Measurements from ENCODE around the gene MLLT1.

Gene MLLT1

GRCh38 chr19:6233056-6233826 is 46.5 kb downstream of the MLLT1 start:
- no peak overlapping the region for H3K27ac ChIP-seq (ENCODE audit: low read length)
- H3K27me3 ChIP-seq (ENCODE audit: low read depth, low read length), result no peaks in the 10 kb centered on the region
- peaks cover 21 to 59% of the 10 kb centered on the region in 2 donors for H3K4me1 ChIP-seq (ENCODE audit: control insufficient read depth in 1 of 2, insufficient read depth in 2 of 2, low read length in 2 of 2)
- H3K36me3 ChIP-seq (ENCODE audit: control insufficient read depth in 1 of 2, insufficient read depth in 2 of 2, low read length in 2 of 2), result peaks cover 0 to 11% of the 10 kb centered on the region in 2 donors
- H3K4me3 ChIP-seq (ENCODE audit: low read depth in 1 of 2, low read length in 2 of 2), result no peak overlapping the region
- H3K9me3 ChIP-seq (ENCODE audit: control insufficient read depth in 1 of 2, low read length in 2 of 2), result no peaks in the 10 kb centered on the region

DNA sequence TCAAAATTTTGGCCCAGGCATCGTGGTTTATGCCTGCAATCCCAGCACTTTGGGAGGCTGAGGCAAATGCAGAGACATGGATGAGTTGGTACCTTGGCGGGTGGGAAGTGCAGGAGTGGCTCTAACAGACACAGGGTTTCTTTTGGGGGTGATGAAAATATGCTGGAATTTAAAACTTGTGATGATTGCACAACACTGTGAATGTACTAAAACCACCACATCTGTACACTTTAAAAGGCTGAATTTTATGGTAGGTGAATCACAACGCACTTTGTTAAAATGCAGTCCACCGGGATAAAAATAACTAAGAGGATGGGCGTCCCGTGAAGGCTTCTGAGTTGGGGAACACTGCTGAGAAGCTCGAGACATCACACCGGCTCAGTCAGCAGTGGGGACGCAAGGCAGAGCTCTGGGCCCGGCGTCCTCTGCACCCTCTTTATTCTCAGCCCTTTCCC is 47.1 kb downstream of the MLLT1 start:
- peaks cover 0 to 11% of the 10 kb centered on the region in 2 donors for H3K36me3 ChIP-seq (ENCODE audit: control insufficient read depth in 1 of 2, insufficient read depth in 2 of 2, low read length in 2 of 2)
- no peaks in the 10 kb centered on the region for H3K27me3 ChIP-seq (ENCODE audit: low read depth, low read length)
- no peak overlapping the region for H3K4me3 ChIP-seq (ENCODE audit: low read depth in 1 of 2, low read length in 2 of 2)
- no peaks in the 10 kb centered on the region for H3K9me3 ChIP-seq (ENCODE audit: control insufficient read depth in 1 of 2, low read length in 2 of 2)
- H3K4me1 ChIP-seq (ENCODE audit: control insufficient read depth in 1 of 2, insufficient read depth in 2 of 2, low read length in 2 of 2), result peaks cover 21 to 53% of the 10 kb centered on the region in 2 donors
- no peak overlapping the region for H3K27ac ChIP-seq (ENCODE audit: low read length)

- no peak overlapping the region for H3K4me3 ChIP-seq (ENCODE audit: low read depth in 1 of 2, low read length in 2 of 2)
- H3K27me3 ChIP-seq (ENCODE audit: low read depth, low read length), result no peaks in the 10 kb centered on the region
- no peak overlapping the region for H3K27ac ChIP-seq (ENCODE audit: low read length)
- no peaks in the 10 kb centered on the region for H3K9me3 ChIP-seq (ENCODE audit: control insufficient read depth in 1 of 2, low read length in 2 of 2)
- peaks cover 21 to 40% of the 10 kb centered on the region in 2 donors for H3K4me1 ChIP-seq (ENCODE audit: control insufficient read depth in 1 of 2, insufficient read depth in 2 of 2, low read length in 2 of 2)
- peaks cover 0 to 25% of the 10 kb centered on the region in 2 donors for H3K36me3 ChIP-seq (ENCODE audit: control insufficient read depth in 1 of 2, insufficient read depth in 2 of 2, low read length in 2 of 2)
These were observed 48.8 kb downstream of the MLLT1 start for GRCh38 chr19:6230991-6231448.

GRCh38 chr19:6229951-6230712 is 49.6 kb downstream of the MLLT1 start:
- Histone ChIP-seq H3K4me1 (ENCODE audit: control insufficient read depth in 1 of 2, insufficient read depth in 2 of 2, low read length in 2 of 2) (peaks cover 21 to 31% of the 10 kb centered on the region in 2 donors), H3K36me3 (ENCODE audit: control insufficient read depth in 1 of 2, insufficient read depth in 2 of 2, low read length in 2 of 2) (peaks cover 0 to 34% of the 10 kb centered on the region in 2 donors), H3K4me3 (ENCODE audit: low read depth in 1 of 2, low read length in 2 of 2) (no peak overlapping the region), H3K27me3 (ENCODE audit: low read depth, low read length) (no peaks in the 10 kb centered on the region), H3K27ac (ENCODE audit: low read length) (no peak overlapping the region), H3K9me3 (ENCODE audit: control insufficient read depth in 1 of 2, low read length in 2 of 2) (no peaks in the 10 kb centered on the region)

GRCh38 chr19:6229216-6229913 is 50.4 kb downstream of the MLLT1 start:
- Histone ChIP-seq H3K9me3 (ENCODE audit: control insufficient read depth in 1 of 2, low read length in 2 of 2) (no peaks in the 10 kb centered on the region), H3K4me3 (ENCODE audit: low read depth in 1 of 2, low read length in 2 of 2) (no peak overlapping the region), H3K36me3 (ENCODE audit: control insufficient read depth in 1 of 2, insufficient read depth in 2 of 2, low read length in 2 of 2) (peaks cover 0 to 39% of the 10 kb centered on the region in 2 donors), H3K27ac (ENCODE audit: low read length) (no peak overlapping the region), H3K27me3 (ENCODE audit: low read depth, low read length) (no peaks in the 10 kb centered on the region), H3K4me1 (ENCODE audit: control insufficient read depth in 1 of 2, insufficient read depth in 2 of 2, low read length in 2 of 2) (peaks cover 18 to 23% of the 10 kb centered on the region in 2 donors)

GRCh38 chr19:6228551-6229215 is 51.1 kb downstream of the MLLT1 start:
- Histone ChIP-seq H3K4me1 (ENCODE audit: control insufficient read depth in 1 of 2, insufficient read depth in 2 of 2, low read length in 2 of 2) (peaks cover 13 to 16% of the 10 kb centered on the region in 2 donors), H3K4me3 (ENCODE audit: low read depth in 1 of 2, low read length in 2 of 2) (no peak overlapping the region), H3K27me3 (ENCODE audit: low read depth, low read length) (no peaks in the 10 kb centered on the region)

GRCh38 chr19:6227936-6228325 is 51.8 kb downstream of the MLLT1 start:
- peaks cover 0 to 40% of the 10 kb centered on the region in 2 donors for H3K36me3 ChIP-seq (ENCODE audit: control insufficient read depth in 1 of 2, insufficient read depth in 2 of 2, low read length in 2 of 2)
- peaks cover 6 to 9% of the 10 kb centered on the region in 2 donors for H3K4me1 ChIP-seq (ENCODE audit: control insufficient read depth in 1 of 2, insufficient read depth in 2 of 2, low read length in 2 of 2)
- no peaks in the 10 kb centered on the region for H3K9me3 ChIP-seq (ENCODE audit: control insufficient read depth in 1 of 2, low read length in 2 of 2)
- no peak overlapping the region for H3K4me3 ChIP-seq (ENCODE audit: low read depth in 1 of 2, low read length in 2 of 2)
- H3K27ac ChIP-seq (ENCODE audit: low read length), result no peak overlapping the region
- no peaks in the 10 kb centered on the region for H3K27me3 ChIP-seq (ENCODE audit: low read depth, low read length)

More at GRCh38 chr19:6228551-6229215, 51.1 kb downstream of the MLLT1 start:
- no peaks in the 10 kb centered on the region for H3K9me3 ChIP-seq (ENCODE audit: control insufficient read depth in 1 of 2, low read length in 2 of 2)
- H3K36me3 ChIP-seq (ENCODE audit: control insufficient read depth in 1 of 2, insufficient read depth in 2 of 2, low read length in 2 of 2), result peaks cover 0 to 40% of the 10 kb centered on the region in 2 donors
- H3K27ac ChIP-seq (ENCODE audit: low read length), result no peak overlapping the region

DNA sequence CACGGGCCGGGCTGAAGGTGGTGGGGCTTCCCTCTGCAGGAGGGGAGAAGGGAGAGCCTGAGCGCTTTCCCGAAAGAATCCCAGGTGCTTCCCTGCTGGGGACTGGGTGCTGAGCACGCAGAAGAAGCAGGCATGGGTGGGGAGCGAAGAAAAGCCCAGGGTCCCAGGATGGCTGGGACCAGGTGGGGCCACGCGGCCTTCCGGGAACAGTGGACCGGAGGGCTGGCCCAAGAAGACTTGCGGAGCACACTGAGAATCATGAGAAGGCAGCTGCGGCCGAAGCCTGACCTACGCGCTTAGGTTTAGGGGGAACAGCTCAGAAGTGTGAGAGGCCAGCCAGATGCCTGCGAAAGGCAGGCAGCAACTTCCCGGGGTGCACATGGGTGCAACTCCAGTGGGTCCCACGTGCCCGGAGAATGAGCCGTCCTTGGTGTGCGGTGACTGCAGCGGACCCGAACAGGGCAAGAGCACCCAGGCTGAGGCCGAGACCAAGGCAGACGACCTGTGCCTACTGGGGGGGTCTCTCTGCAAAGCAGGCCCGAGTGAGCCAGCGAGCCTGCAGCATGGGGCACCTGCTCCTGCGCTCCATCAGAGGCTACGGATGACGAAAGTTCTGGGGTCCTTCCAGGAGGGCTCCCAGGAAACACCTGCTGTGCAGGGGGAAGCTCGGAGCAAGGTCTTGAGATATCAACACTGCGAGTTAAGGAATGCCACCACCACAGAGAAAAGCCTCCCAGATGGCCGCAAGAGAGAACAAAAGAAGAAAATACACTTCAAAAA is 52.4 kb downstream of the MLLT1 start:
- Histone ChIP-seq H3K4me3 (ENCODE audit: low read depth in 1 of 2, low read length in 2 of 2) (no peak overlapping the region), H3K36me3 (ENCODE audit: control insufficient read depth in 1 of 2, insufficient read depth in 2 of 2, low read length in 2 of 2) (peaks cover 0 to 44% of the 10 kb centered on the region in 2 donors), H3K9me3 (ENCODE audit: control insufficient read depth in 1 of 2, low read length in 2 of 2) (no peaks in the 10 kb centered on the region), H3K27ac (ENCODE audit: low read length) (no peak overlapping the region), H3K27me3 (ENCODE audit: low read depth, low read length) (no peaks in the 10 kb centered on the region), H3K4me1 (ENCODE audit: control insufficient read depth in 1 of 2, insufficient read depth in 2 of 2, low read length in 2 of 2) (peaks cover under 1 to 3% of the 10 kb centered on the region in 2 donors)

- peaks cover 0 to 51% of the 10 kb centered on the region in 2 donors for H3K36me3 ChIP-seq (ENCODE audit: control insufficient read depth in 1 of 2, insufficient read depth in 2 of 2, low read length in 2 of 2)
- no peaks in the 10 kb centered on the region for H3K9me3 ChIP-seq (ENCODE audit: control insufficient read depth in 1 of 2, low read length in 2 of 2)
- H3K27ac ChIP-seq (ENCODE audit: low read length), result no peak overlapping the region
- no peaks in the 10 kb centered on the region for H3K27me3 ChIP-seq (ENCODE audit: low read depth, low read length)
- no peak overlapping the region for H3K4me3 ChIP-seq (ENCODE audit: low read depth in 1 of 2, low read length in 2 of 2)
- H3K4me1 ChIP-seq (ENCODE audit: control insufficient read depth in 1 of 2, insufficient read depth in 2 of 2, low read length in 2 of 2), result no peaks in the 10 kb centered on the region
These were observed 53.2 kb downstream of the MLLT1 start for GRCh38 chr19:6226444-6227155.

DNA sequence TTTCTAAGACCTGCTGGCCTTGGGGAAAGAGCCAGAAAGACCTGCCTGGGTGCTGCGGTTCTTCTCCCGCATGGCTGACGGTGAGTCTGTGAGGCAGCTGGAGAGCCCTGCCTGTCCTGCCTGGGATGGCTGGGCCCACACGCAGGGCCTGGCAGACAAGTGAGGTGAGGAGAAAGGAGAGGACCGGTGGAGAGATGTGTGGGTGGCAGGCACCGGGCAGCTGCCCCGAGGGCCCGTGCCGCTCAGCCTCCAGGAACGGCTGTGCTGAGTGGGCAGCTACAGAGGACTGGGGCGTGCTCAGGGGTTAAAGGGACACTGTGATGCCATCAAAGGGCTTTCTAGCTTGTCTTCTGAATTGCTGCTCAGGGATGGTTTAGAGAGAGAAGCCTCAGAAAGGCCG is 53.8 kb downstream of the MLLT1 start:
- no peaks in the 10 kb centered on the region for H3K4me1 ChIP-seq (ENCODE audit: control insufficient read depth in 1 of 2, insufficient read depth in 2 of 2, low read length in 2 of 2)

More for the DNA sequence above, 53.8 kb downstream of the MLLT1 start:
- H3K27me3 ChIP-seq (ENCODE audit: low read depth, low read length), result no peaks in the 10 kb centered on the region
- H3K27ac ChIP-seq (ENCODE audit: low read length), result no peak overlapping the region
- H3K36me3 ChIP-seq (ENCODE audit: control insufficient read depth in 1 of 2, insufficient read depth in 2 of 2, low read length in 2 of 2), result peaks cover 0 to 57% of the 10 kb centered on the region in 2 donors
- no peaks in the 10 kb centered on the region for H3K9me3 ChIP-seq (ENCODE audit: control insufficient read depth in 1 of 2, low read length in 2 of 2)
- H3K4me3 ChIP-seq (ENCODE audit: low read depth in 1 of 2, low read length in 2 of 2), result no peak overlapping the region
